ENCODE measurements around the gene ARHGEF11.

ARHGEF11 gene

DNA sequence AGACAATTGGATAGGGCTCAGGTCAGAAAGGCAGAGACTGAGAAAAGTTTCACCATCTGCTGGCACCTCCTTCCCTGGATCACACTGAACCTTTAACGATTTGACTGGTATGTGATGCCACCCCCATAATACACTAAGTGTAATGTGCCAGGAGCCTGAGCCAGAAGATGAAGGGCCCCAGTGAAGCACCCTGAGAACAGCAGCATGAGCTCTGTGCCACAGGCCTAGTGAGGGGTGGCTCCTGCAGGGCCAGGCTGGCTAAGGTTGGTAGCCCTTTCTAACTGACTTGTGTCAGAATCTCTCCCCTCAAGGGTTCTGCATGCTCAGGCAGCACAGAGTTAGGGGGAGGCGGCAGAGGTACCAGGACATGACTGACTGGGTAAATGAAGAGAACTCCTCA, 38.9 kb downstream of the ARHGEF11 start:
- no peaks in the 10 kb centered on the region for H3K4me1 ChIP-seq (ENCODE audit: insufficient read depth, low read length, poor library complexity, severe bottlenecking)
- H3K27me3 ChIP-seq (ENCODE audit: insufficient read depth, low read length, poor library complexity, severe bottlenecking), result peaks cover 2% of the 10 kb centered on the region
- H3K9me3 ChIP-seq (ENCODE audit: insufficient read depth, low read depth, low read length), result no peaks in the 10 kb centered on the region
- H3F3A ChIP-seq (ENCODE audit: low read depth), result no peaks in the 10 kb centered on the region
- no peak overlapping the region for H2AFZ ChIP-seq (ENCODE audit: low read length)
- no peaks in the 10 kb centered on the region for H3K36me3 ChIP-seq (ENCODE audit: insufficient read depth, low read length)
- no peaks in the 10 kb centered on the region for H3K79me2 ChIP-seq (ENCODE audit: insufficient read depth, low read length)
- no peak for TF ChIP-seq EZH2phosphoT487 (IDR thresholded peaks at IDR 0.05; ENCODE audit: borderline replicate concordance)
- TF ChIP-seq, protein P1, sequence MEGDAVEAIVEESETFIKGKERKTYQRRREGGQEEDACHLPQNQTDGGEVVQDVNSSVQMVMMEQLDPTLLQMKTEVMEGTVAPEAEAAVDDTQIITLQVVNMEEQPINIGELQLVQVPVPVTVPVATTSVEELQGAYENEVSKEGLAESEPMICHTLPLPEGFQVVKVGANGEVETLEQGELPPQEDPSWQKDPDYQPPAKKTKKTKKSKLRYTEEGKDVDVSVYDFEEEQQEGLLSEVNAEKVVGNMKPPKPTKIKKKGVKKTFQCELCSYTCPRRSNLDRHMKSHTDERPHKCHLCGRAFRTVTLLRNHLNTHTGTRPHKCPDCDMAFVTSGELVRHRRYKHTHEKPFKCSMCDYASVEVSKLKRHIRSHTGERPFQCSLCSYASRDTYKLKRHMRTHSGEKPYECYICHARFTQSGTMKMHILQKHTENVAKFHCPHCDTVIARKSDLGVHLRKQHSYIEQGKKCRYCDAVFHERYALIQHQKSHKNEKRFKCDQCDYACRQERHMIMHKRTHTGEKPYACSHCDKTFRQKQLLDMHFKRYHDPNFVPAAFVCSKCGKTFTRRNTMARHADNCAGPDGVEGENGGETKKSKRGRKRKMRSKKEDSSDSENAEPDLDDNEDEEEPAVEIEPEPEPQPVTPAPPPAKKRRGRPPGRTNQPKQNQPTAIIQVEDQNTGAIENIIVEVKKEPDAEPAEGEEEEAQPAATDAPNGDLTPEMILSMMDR (conservative IDR thresholded peaks at IDR 0.05; ENCODE audit: low read length), result no peak
- H3K9me2 ChIP-seq (replicated peaks; ENCODE audit: low read depth, low read length), result no peaks in the 10 kb centered on the region
- no peak overlapping the region for H3K4me2 ChIP-seq (ENCODE audit: low read depth, low read length, poor library complexity, severe bottlenecking)
- H3K4me3 ChIP-seq (ENCODE audit: low read length, poor library complexity, severe bottlenecking), result no peak overlapping the region
- no peak overlapping the region for H3K9ac ChIP-seq (ENCODE audit: low read depth, low read length, poor library complexity, severe bottlenecking)
- H4K20me1 ChIP-seq (ENCODE audit: insufficient read depth, low read length, poor library complexity, severe bottlenecking), result no peaks in the 10 kb centered on the region

GRCh38 chr1:157005965-157006364, 39.6 kb downstream of the ARHGEF11 start:
- no peaks in the 10 kb centered on the region for H3K79me2 ChIP-seq (ENCODE audit: insufficient read depth, low read length)
- H4K20me1 ChIP-seq (ENCODE audit: insufficient read depth, low read length, poor library complexity, severe bottlenecking), result no peaks in the 10 kb centered on the region
- no peaks in the 10 kb centered on the region for H3K9me2 ChIP-seq (replicated peaks; ENCODE audit: low read depth, low read length)
- no peak overlapping the region for H3K4me2 ChIP-seq (ENCODE audit: low read depth, low read length, poor library complexity, severe bottlenecking)
- H3K9me3 ChIP-seq (ENCODE audit: insufficient read depth, low read depth, low read length), result no peaks in the 10 kb centered on the region
- no peak overlapping the region for H3K4me3 ChIP-seq (ENCODE audit: low read length, poor library complexity, severe bottlenecking)
- no peaks in the 10 kb centered on the region for H3K36me3 ChIP-seq (ENCODE audit: insufficient read depth, low read length)
- no peaks in the 10 kb centered on the region for H3K4me1 ChIP-seq (ENCODE audit: insufficient read depth, low read length, poor library complexity, severe bottlenecking)
- H2AFZ ChIP-seq (ENCODE audit: low read length), result no peak overlapping the region
- no peak for TF ChIP-seq EZH2phosphoT487 (IDR thresholded peaks at IDR 0.05; ENCODE audit: borderline replicate concordance)
- TF ChIP-seq, protein P1 (conservative IDR thresholded peaks at IDR 0.05; ENCODE audit: low read length), result no peak
- no peaks in the 10 kb centered on the region for H3K27me3 ChIP-seq (ENCODE audit: insufficient read depth, low read length, poor library complexity, severe bottlenecking)
- no peaks in the 10 kb centered on the region for H3F3A ChIP-seq (ENCODE audit: low read depth)
- no peak overlapping the region for H3K9ac ChIP-seq (ENCODE audit: low read depth, low read length, poor library complexity, severe bottlenecking)

GRCh38 chr1:157004806-157005205, 40.7 kb downstream of the ARHGEF11 start:
- H3K9me3 ChIP-seq (ENCODE audit: insufficient read depth, low read depth, low read length), result no peaks in the 10 kb centered on the region
- no peak overlapping the region for H3K4me2 ChIP-seq (ENCODE audit: low read depth, low read length, poor library complexity, severe bottlenecking)
- H3K9ac ChIP-seq (ENCODE audit: low read depth, low read length, poor library complexity, severe bottlenecking), result no peak overlapping the region
- H3K4me3 ChIP-seq (ENCODE audit: low read length, poor library complexity, severe bottlenecking), result no peak overlapping the region
- H3K27me3 ChIP-seq (ENCODE audit: insufficient read depth, low read length, poor library complexity, severe bottlenecking), result no peaks in the 10 kb centered on the region
- H2AFZ ChIP-seq (ENCODE audit: low read length), result no peak overlapping the region
- no peaks in the 10 kb centered on the region for H3K79me2 ChIP-seq (ENCODE audit: insufficient read depth, low read length)
- no peaks in the 10 kb centered on the region for H4K20me1 ChIP-seq (ENCODE audit: insufficient read depth, low read length, poor library complexity, severe bottlenecking)
- no peaks in the 10 kb centered on the region for H3K36me3 ChIP-seq (ENCODE audit: insufficient read depth, low read length)
- H3K4me1 ChIP-seq (ENCODE audit: insufficient read depth, low read length, poor library complexity, severe bottlenecking), result no peaks in the 10 kb centered on the region
- TF ChIP-seq, protein P1 (conservative IDR thresholded peaks at IDR 0.05; ENCODE audit: low read length), result no peak
- no peak for TF ChIP-seq EZH2phosphoT487 (IDR thresholded peaks at IDR 0.05; ENCODE audit: borderline replicate concordance)
- H3K9me2 ChIP-seq (replicated peaks; ENCODE audit: low read depth, low read length), result no peaks in the 10 kb centered on the region
- H3F3A ChIP-seq (ENCODE audit: low read depth), result no peaks in the 10 kb centered on the region
